GM18909 (cell line): ENCODE data around the gene GRID1.

ENCODE experiments used
- ATAC-seq: cut with Tn5 transposase; IDR thresholded peaks from one replicate; pipeline ENCODE4 v1.9.1; 2021; ENCODE audit warnings: mild to moderate bottlenecking; ENCODE audit not compliant: unreplicated experiment, poor library complexity

The GRID1 gene

GRCh38 chr10:86356296-86356695 lies 10.3 kb downstream of the GRID1 start:
- ATAC-seq, result no peak

- no peak for ATAC-seq
Observed at GRCh38 chr10:86355571-86356038, 11.0 kb downstream of the GRID1 start.

- peak; percentile 50 for ATAC-seq
Observed at GRCh38 chr10:86354761-86355540, 11.6 kb downstream of the GRID1 start.

- no peak for ATAC-seq
Observed at GRCh38 chr10:86353506-86354485, 12.8 kb downstream of the GRID1 start.

GRCh38 chr10:86350897-86351296 lies 15.7 kb downstream of the GRID1 start:
- no peak for ATAC-seq

GRCh38 chr10:86349940-86350630 lies 16.5 kb downstream of the GRID1 start:
- no peak for ATAC-seq

GRCh38 chr10:86349474-86349873 lies 17.1 kb downstream of the GRID1 start:
- ATAC-seq, result no peak

- no peak for ATAC-seq
Observed at GRCh38 chr10:86348321-86349210, 18.0 kb downstream of the GRID1 start.

GRCh38 chr10:86347856-86348255 lies 18.7 kb downstream of the GRID1 start:
- no peak for ATAC-seq

GRCh38 chr10:86346799-86347665 lies 19.6 kb downstream of the GRID1 start:
- no peak for ATAC-seq

GRCh38 chr10:86345859-86346798 lies 20.5 kb downstream of the GRID1 start:
- no peak for ATAC-seq

GRCh38 chr10:86345296-86345858 lies 21.2 kb downstream of the GRID1 start:
- ATAC-seq, result no peak

- ATAC-seq, result no peak
Observed at GRCh38 chr10:86344714-86345161, 21.9 kb downstream of the GRID1 start.

GRCh38 chr10:86344281-86344680 lies 22.3 kb downstream of the GRID1 start:
- no peak for ATAC-seq

GRCh38 chr10:86343761-86344160 lies 22.8 kb downstream of the GRID1 start:
- ATAC-seq, result no peak

- no peak for ATAC-seq
Observed at GRCh38 chr10:86342111-86342863, 24.3 kb downstream of the GRID1 start.
